ENCODE results near the gene PIK3R5. TPM values are rescaled to one million over a fixed set of nuclear protein-coding genes. Genes with fewer than 3 reads are reported as not detected.

Gene PIK3R5
- polyA plus RNA-seq, 1 donor (not counting 4 experiments of a cell fraction or from before 2014, with no cell fraction given), result not detected

DNA sequence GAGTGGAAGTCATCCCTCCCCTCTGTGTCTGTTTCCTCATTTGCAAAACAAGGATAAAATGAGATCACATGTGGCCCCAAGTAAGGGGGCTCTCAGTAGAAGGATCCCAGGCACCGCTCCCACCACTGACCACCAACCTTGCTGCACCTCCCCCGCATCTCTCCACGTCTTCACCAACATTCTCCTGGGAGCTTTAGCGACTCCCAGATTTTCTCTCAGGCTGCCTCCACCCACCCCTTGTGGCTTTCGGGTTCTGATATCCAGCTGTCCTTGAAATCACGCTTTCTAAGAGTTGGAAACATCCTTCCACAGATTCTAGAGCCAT is 39.4 kb upstream of the PIK3R5 start:
- DNase-seq (ENCODE audit: low read depth, low spot score) (no peak), FAIRE-seq (no peak)
- H3K9me1 ChIP-seq (ENCODE audit: control insufficient read depth, extremely low read depth, insufficient read depth, low read length), result no peaks in the 10 kb centered on the region
- peaks cover 47% of the 10 kb centered on the region for H3K27me3 ChIP-seq (ENCODE audit: control insufficient read depth, extremely low read depth, insufficient read depth, low read length)
- no peaks in the 10 kb centered on the region for H3K4me1 ChIP-seq (ENCODE audit: control insufficient read depth, extremely low read depth, insufficient read depth, low read length)
- H4K20me1 ChIP-seq (ENCODE audit: control insufficient read depth, extremely low read depth, insufficient read depth, low read length), result no peaks in the 10 kb centered on the region
- H3K9ac ChIP-seq (ENCODE audit: control insufficient read depth, extremely low read depth, insufficient read depth, low read length), result no peak overlapping the region
- no peak for TF ChIP-seq CTCF (optimal IDR thresholded peaks at IDR 0.05 in 1 of 3, IDR thresholded peaks at IDR 0.05 in 1 of 3, conservative IDR thresholded peaks at IDR 0.05 in 1 of 3; ENCODE audit: extremely low read depth in 1 of 3, insufficient read depth in 2 of 3, low read length in 3 of 3)
- TF ChIP-seq EZH2 (IDR thresholded peaks at IDR 0.05; ENCODE audit: low read length), result no peak
- no peaks in the 10 kb centered on the region for H3K79me2 ChIP-seq (ENCODE audit: control insufficient read depth, insufficient read depth, low read length)
- H3K4me3 ChIP-seq (ENCODE audit: control insufficient read depth in 2 of 3, extremely low read depth in 1 of 3, insufficient read depth in 2 of 3, low read depth in 1 of 3, low read length in 3 of 3), result no peak overlapping the region
- dilution Hi-C loops (cut with MboI; ENCODE audit: extremely low pct_ligation_motif_present, low sequenced_read_pairs), result no loop called here
- H3K9me3 ChIP-seq (ENCODE audit: control insufficient read depth, low read depth, low read length), result no peaks in the 10 kb centered on the region
- no peaks in the 10 kb centered on the region for H3K36me3 ChIP-seq (ENCODE audit: control insufficient read depth in 2 of 2, extremely low read depth in 1 of 2, insufficient read depth in 2 of 2, low read length in 2 of 2)
- no peak overlapping the region for H3K27ac ChIP-seq (ENCODE audit: control insufficient read depth, insufficient read depth, low read length)
- H2AFZ ChIP-seq (ENCODE audit: control insufficient read depth, low read length), result no peak overlapping the region
- H3K4me2 ChIP-seq (ENCODE audit: control insufficient read depth, extremely low read depth, insufficient read depth, low read depth, low read length), result no peak overlapping the region

- dilution Hi-C loops (cut with MboI; ENCODE audit: extremely low pct_ligation_motif_present, low sequenced_read_pairs), result no loop called here
- Histone ChIP-seq H3K9me3 (ENCODE audit: control insufficient read depth, low read depth, low read length) (no peaks in the 10 kb centered on the region), H3K27me3 (ENCODE audit: control insufficient read depth, extremely low read depth, insufficient read depth, low read length) (peaks cover 47% of the 10 kb centered on the region), H2AFZ (ENCODE audit: control insufficient read depth, low read length) (no peak overlapping the region), H3K4me2 (ENCODE audit: control insufficient read depth, extremely low read depth, insufficient read depth, low read depth, low read length) (peak overlapping the region; percentile 37), H3K27ac (ENCODE audit: control insufficient read depth, insufficient read depth, low read length) (no peak overlapping the region), H3K9me1 (ENCODE audit: control insufficient read depth, extremely low read depth, insufficient read depth, low read length) (no peaks in the 10 kb centered on the region), H3K79me2 (ENCODE audit: control insufficient read depth, insufficient read depth, low read length) (no peaks in the 10 kb centered on the region), H4K20me1 (ENCODE audit: control insufficient read depth, extremely low read depth, insufficient read depth, low read length) (no peaks in the 10 kb centered on the region), H3K36me3 (ENCODE audit: control insufficient read depth in 2 of 2, extremely low read depth in 1 of 2, insufficient read depth in 2 of 2, low read length in 2 of 2) (no peaks in the 10 kb centered on the region), H3K9ac (ENCODE audit: control insufficient read depth, extremely low read depth, insufficient read depth, low read length) (no peak overlapping the region), H3K4me3 (ENCODE audit: control insufficient read depth in 2 of 3, extremely low read depth in 1 of 3, insufficient read depth in 2 of 3, low read depth in 1 of 3, low read length in 3 of 3) (no peak overlapping the region), H3K4me1 (ENCODE audit: control insufficient read depth, extremely low read depth, insufficient read depth, low read length) (no peaks in the 10 kb centered on the region)
- DNase-seq (ENCODE audit: low read depth, low spot score) (no peak), FAIRE-seq (no peak)
- TF ChIP-seq EZH2 (IDR thresholded peaks at IDR 0.05; ENCODE audit: low read length) (peak; percentile 93), CTCF (optimal IDR thresholded peaks at IDR 0.05 in 1 of 3, IDR thresholded peaks at IDR 0.05 in 1 of 3, conservative IDR thresholded peaks at IDR 0.05 in 1 of 3; ENCODE audit: extremely low read depth in 1 of 3, insufficient read depth in 2 of 3, low read length in 3 of 3) (peak in 2 of 3 experiments; percentile 14 to 25)
Observed at GRCh38 chr17:9004132-9004960, 38.8 kb upstream of the PIK3R5 start.
